Hematopoietic multipotent progenitor cell treated with erythropoietin and hydrocortisone succinate and interleukin-3 and kit ligand, for 15 days (in vitro differentiated cells): ENCODE data around the gene PTPRM.

ENCODE experiments used
- DNase-seq: peaks from one replicate; pipeline ENCODE4 v3.0.0-alpha.2; 2015; ENCODE audit warnings: low spot score

The PTPRM gene

GRCh38 chr18:7668392-7668791 lies 101.3 kb downstream of the PTPRM start:
- DNase-seq: no peak

GRCh38 chr18:7669361-7669760 lies 102.2 kb downstream of the PTPRM start:
- no peak for DNase-seq

GRCh38 chr18:7671105-7671504 lies 104.0 kb downstream of the PTPRM start:
- DNase-seq: no peak

GRCh38 chr18:7676253-7676873 lies 109.2 kb downstream of the PTPRM start:
- DNase-seq: no peak

- DNase-seq: no peak
Measured at GRCh38 chr18:7677001-7677400, 109.9 kb downstream of the PTPRM start.

GRCh38 chr18:7677424-7677823 lies 110.3 kb downstream of the PTPRM start:
- DNase-seq: no peak

- DNase-seq: no peak
Measured at GRCh38 chr18:7678389-7678788, 111.3 kb downstream of the PTPRM start.

- DNase-seq: no peak
Measured at GRCh38 chr18:7678801-7679200, 111.7 kb downstream of the PTPRM start.

GRCh38 chr18:7681298-7681697 lies 114.2 kb downstream of the PTPRM start:
- DNase-seq: no peak

- no peak for DNase-seq
Measured at GRCh38 chr18:7682321-7682720, 115.2 kb downstream of the PTPRM start.

- no peak for DNase-seq
Measured at GRCh38 chr18:7683753-7684152, 116.6 kb downstream of the PTPRM start.

GRCh38 chr18:7684357-7684756 lies 117.2 kb downstream of the PTPRM start:
- no peak for DNase-seq

GRCh38 chr18:7684966-7685365 lies 117.8 kb downstream of the PTPRM start:
- DNase-seq: no peak

GRCh38 chr18:7686278-7686677 lies 119.2 kb downstream of the PTPRM start:
- no peak for DNase-seq

GRCh38 chr18:7688580-7688979 lies 121.5 kb downstream of the PTPRM start:
- no peak for DNase-seq

GRCh38 chr18:7691206-7691605 lies 124.1 kb downstream of the PTPRM start:
- DNase-seq: no peak

- no peak for DNase-seq
Measured at GRCh38 chr18:7696780-7697179, 129.7 kb downstream of the PTPRM start.

GRCh38 chr18:7697306-7697705 lies 130.2 kb downstream of the PTPRM start:
- no peak for DNase-seq

GRCh38 chr18:7711495-7711894 lies 144.4 kb downstream of the PTPRM start:
- no peak for DNase-seq

GRCh38 chr18:7720395-7720794 lies 153.3 kb downstream of the PTPRM start:
- DNase-seq: no peak

- DNase-seq: no peak
Measured at GRCh38 chr18:7721532-7721931, 154.4 kb downstream of the PTPRM start.

GRCh38 chr18:7722955-7723354 lies 155.8 kb downstream of the PTPRM start:
- no peak for DNase-seq

GRCh38 chr18:7723558-7723957 lies 156.4 kb downstream of the PTPRM start:
- DNase-seq: no peak

- no peak for DNase-seq
Measured at GRCh38 chr18:7725473-7725872, 158.4 kb downstream of the PTPRM start.

- DNase-seq: no peak
Measured at GRCh38 chr18:7725897-7726296, 158.8 kb downstream of the PTPRM start.
